Measurements from ENCODE around the gene SERPINB1. TPM values are rescaled to one million over a fixed set of nuclear protein-coding genes. Genes with fewer than 3 reads are reported as not detected.
"Not testable (repeated sequence)": the region's sequence is repeated elsewhere in the genome, so short reads cannot be mapped to it uniquely, and the experiment has no call there.

Gene SERPINB1
- polyA plus RNA-seq, 3 donors, result 17.6 to 25.5 (median 20.8) TPM

GRCh38 chr6:2853769-2854395 is 12.2 kb upstream of the SERPINB1 start:
- peak in 4 of 11 donors; percentile 57 to 77 (median 66) for DNase-seq (ENCODE audit: extremely low read depth in 1 of 11, low read depth in 9 of 11, low spot score in 4 of 11)

GRCh38 chr6:2853378-2853768 is 11.7 kb upstream of the SERPINB1 start:
- not testable (repeated sequence) for DNase-seq (ENCODE audit: extremely low read depth in 1 of 11, low read depth in 9 of 11, low spot score in 4 of 11)

GRCh38 chr6:2852921-2853322 is 11.3 kb upstream of the SERPINB1 start:
- no peak for DNase-seq (ENCODE audit: extremely low read depth in 1 of 11, low read depth in 9 of 11, low spot score in 4 of 11)

- DNase-seq (ENCODE audit: extremely low read depth in 1 of 11, low read depth in 9 of 11, low spot score in 4 of 11), result no peak
Measured at GRCh38 chr6:2852514-2852855, 10.8 kb upstream of the SERPINB1 start.

GRCh38 chr6:2851727-2852513 is 10.3 kb upstream of the SERPINB1 start:
- no peak for DNase-seq (ENCODE audit: extremely low read depth in 1 of 11, low read depth in 9 of 11, low spot score in 4 of 11)

GRCh38 chr6:2850538-2851113 is 9.0 kb upstream of the SERPINB1 start:
- DNase-seq (ENCODE audit: extremely low read depth in 1 of 11, low read depth in 9 of 11, low spot score in 4 of 11), result no peak

- no peak for DNase-seq (ENCODE audit: extremely low read depth in 1 of 11, low read depth in 9 of 11, low spot score in 4 of 11)
Measured at GRCh38 chr6:2848851-2849250, 7.2 kb upstream of the SERPINB1 start.

GRCh38 chr6:2845880-2846208 is 4.2 kb upstream of the SERPINB1 start:
- no peak for DNase-seq (ENCODE audit: extremely low read depth in 1 of 11, low read depth in 9 of 11, low spot score in 4 of 11)

- no peak for DNase-seq (ENCODE audit: extremely low read depth in 1 of 11, low read depth in 9 of 11, low spot score in 4 of 11)
Measured at GRCh38 chr6:2844008-2844407, 2.3 kb upstream of the SERPINB1 start.

GRCh38 chr6:2843138-2843740 is 1.6 kb upstream of the SERPINB1 start:
- DNase-seq (ENCODE audit: extremely low read depth in 1 of 11, low read depth in 9 of 11, low spot score in 4 of 11), result no peak

- DNase-seq (ENCODE audit: extremely low read depth in 1 of 11, low read depth in 9 of 11, low spot score in 4 of 11), result no peak
Measured at GRCh38 chr6:2842139-2842552, 483 bp upstream of the SERPINB1 start.

GRCh38 chr6:2840749-2841061 is 958 bp downstream of the SERPINB1 start:
- DNase-seq (ENCODE audit: extremely low read depth in 1 of 11, low read depth in 9 of 11, low spot score in 4 of 11), result no peak

- DNase-seq (ENCODE audit: extremely low read depth in 1 of 11, low read depth in 9 of 11, low spot score in 4 of 11), result no peak
Measured at GRCh38 chr6:2839982-2840748, 1.5 kb downstream of the SERPINB1 start.

GRCh38 chr6:2839195-2839981 is 2.3 kb downstream of the SERPINB1 start:
- no peak for DNase-seq (ENCODE audit: extremely low read depth in 1 of 11, low read depth in 9 of 11, low spot score in 4 of 11)

GRCh38 chr6:2838251-2838650 is 3.4 kb downstream of the SERPINB1 start:
- DNase-seq (ENCODE audit: extremely low read depth in 1 of 11, low read depth in 9 of 11, low spot score in 4 of 11), result no peak

- DNase-seq (ENCODE audit: extremely low read depth in 1 of 11, low read depth in 9 of 11, low spot score in 4 of 11), result no peak
Measured at GRCh38 chr6:2834262-2834661, 7.4 kb downstream of the SERPINB1 start.

GRCh38 chr6:2831392-2831791 is 10.3 kb downstream of the SERPINB1 start:
- no peak for DNase-seq (ENCODE audit: extremely low read depth in 1 of 11, low read depth in 9 of 11, low spot score in 4 of 11)

GRCh38 chr6:2830183-2830582 is 11.5 kb downstream of the SERPINB1 start:
- DNase-seq (ENCODE audit: extremely low read depth in 1 of 11, low read depth in 9 of 11, low spot score in 4 of 11), result no peak

- DNase-seq (ENCODE audit: extremely low read depth in 1 of 11, low read depth in 9 of 11, low spot score in 4 of 11), result no peak
Measured at GRCh38 chr6:2829253-2829652, 12.4 kb downstream of the SERPINB1 start.

Data from renal cortex interstitium (tissue), 11 donors.